ENCODE measurements around the gene KCNQ5.

Gene KCNQ5

DNA sequence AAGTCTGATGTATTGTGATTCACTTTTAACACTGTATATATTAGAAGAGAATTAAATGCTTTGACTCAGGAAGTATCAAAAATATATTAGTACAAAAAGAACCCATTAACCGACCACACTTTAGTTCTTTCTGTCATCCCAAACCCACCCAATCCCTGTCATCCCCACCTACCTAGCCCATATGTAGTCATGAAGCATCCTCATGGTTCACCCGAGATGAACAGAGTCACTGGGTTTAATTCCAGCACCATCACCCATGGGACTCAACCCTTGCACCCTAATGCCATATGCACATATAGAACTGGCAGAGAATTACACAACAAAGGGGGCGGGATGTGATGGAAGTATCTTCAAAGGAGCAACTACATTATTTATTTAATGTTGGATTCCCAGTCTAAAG lies 462.0 kb downstream of the KCNQ5 start:
- H4K20me1 ChIP-seq (ENCODE audit: insufficient read depth, low read length): no peaks in the 10 kb centered on the region
- H3K4me2 ChIP-seq (ENCODE audit: low read length): no peak overlapping the region
- no peak for TF ChIP-seq EZH2phosphoT487 (IDR thresholded peaks at IDR 0.05; ENCODE audit: low read depth)
- TF ChIP-seq, protein P1, sequence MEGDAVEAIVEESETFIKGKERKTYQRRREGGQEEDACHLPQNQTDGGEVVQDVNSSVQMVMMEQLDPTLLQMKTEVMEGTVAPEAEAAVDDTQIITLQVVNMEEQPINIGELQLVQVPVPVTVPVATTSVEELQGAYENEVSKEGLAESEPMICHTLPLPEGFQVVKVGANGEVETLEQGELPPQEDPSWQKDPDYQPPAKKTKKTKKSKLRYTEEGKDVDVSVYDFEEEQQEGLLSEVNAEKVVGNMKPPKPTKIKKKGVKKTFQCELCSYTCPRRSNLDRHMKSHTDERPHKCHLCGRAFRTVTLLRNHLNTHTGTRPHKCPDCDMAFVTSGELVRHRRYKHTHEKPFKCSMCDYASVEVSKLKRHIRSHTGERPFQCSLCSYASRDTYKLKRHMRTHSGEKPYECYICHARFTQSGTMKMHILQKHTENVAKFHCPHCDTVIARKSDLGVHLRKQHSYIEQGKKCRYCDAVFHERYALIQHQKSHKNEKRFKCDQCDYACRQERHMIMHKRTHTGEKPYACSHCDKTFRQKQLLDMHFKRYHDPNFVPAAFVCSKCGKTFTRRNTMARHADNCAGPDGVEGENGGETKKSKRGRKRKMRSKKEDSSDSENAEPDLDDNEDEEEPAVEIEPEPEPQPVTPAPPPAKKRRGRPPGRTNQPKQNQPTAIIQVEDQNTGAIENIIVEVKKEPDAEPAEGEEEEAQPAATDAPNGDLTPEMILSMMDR (IDR thresholded peaks at IDR 0.05; ENCODE audit: low read depth, low read length): no peak
- H3K4me3 ChIP-seq (ENCODE audit: low read length): no peak overlapping the region
- H3K9ac ChIP-seq (ENCODE audit: low read length): no peak overlapping the region
- no peaks in the 10 kb centered on the region for H3K27me3 ChIP-seq (ENCODE audit: low read depth, low read length)
- no peak overlapping the region for H3K27ac ChIP-seq (ENCODE audit: low read length)
- H3K36me3 ChIP-seq (replicated peaks; ENCODE audit: low read depth, low read length): no peaks in the 10 kb centered on the region
- H3K79me2 ChIP-seq (ENCODE audit: low read length): no peaks in the 10 kb centered on the region
- H3K9me3 ChIP-seq (ENCODE audit: insufficient read depth, low read length): no peaks in the 10 kb centered on the region
- no peak overlapping the region for H2AFZ ChIP-seq (ENCODE audit: low read depth, low read length)
- H3K4me1 ChIP-seq (ENCODE audit: low read length): peaks cover 4% of the 10 kb centered on the region

- Histone ChIP-seq H3K79me2 (ENCODE audit: low read length) (no peaks in the 10 kb centered on the region), H3K4me2 (ENCODE audit: low read length) (no peak overlapping the region), H3K4me3 (ENCODE audit: low read length) (no peak overlapping the region), H4K20me1 (ENCODE audit: insufficient read depth, low read length) (no peaks in the 10 kb centered on the region), H3K9me3 (ENCODE audit: insufficient read depth, low read length) (no peaks in the 10 kb centered on the region), H3K9ac (ENCODE audit: low read length) (no peak overlapping the region), H2AFZ (ENCODE audit: low read depth, low read length) (no peak overlapping the region), H3K36me3 (replicated peaks; ENCODE audit: low read depth, low read length) (no peaks in the 10 kb centered on the region), H3K27me3 (ENCODE audit: low read depth, low read length) (no peaks in the 10 kb centered on the region), H3K27ac (ENCODE audit: low read length) (no peak overlapping the region), H3K4me1 (ENCODE audit: low read length) (no peaks in the 10 kb centered on the region)
- no peak for TF ChIP-seq EZH2phosphoT487 (IDR thresholded peaks at IDR 0.05; ENCODE audit: low read depth)
- TF ChIP-seq, protein P1 (IDR thresholded peaks at IDR 0.05; ENCODE audit: low read depth, low read length): no peak
These were observed 463.6 kb downstream of the KCNQ5 start for GRCh38 chr6:73085443-73085871.

DNA sequence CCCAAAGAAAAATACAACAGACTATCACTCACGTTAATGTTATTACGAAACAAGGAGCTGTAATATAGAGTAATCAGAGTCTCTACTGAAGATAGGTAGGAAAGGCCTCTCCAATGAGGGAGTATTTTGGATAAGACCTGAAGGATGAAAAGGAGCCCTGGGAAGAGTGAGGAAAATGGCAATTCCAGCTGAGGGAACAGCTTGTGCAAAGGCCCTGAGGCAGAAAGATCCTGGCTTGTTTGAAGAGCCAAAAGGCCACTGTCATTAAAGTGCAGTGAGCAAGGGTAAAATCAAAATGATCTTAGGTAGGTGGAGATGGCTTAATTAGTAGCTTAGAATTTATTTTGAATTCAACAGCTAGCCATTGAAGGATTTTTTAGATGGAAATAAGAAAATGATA lies 464.9 kb downstream of the KCNQ5 start:
- Histone ChIP-seq H2AFZ (ENCODE audit: low read depth, low read length) (no peak overlapping the region), H3K4me1 (ENCODE audit: low read length) (no peaks in the 10 kb centered on the region), H3K36me3 (replicated peaks; ENCODE audit: low read depth, low read length) (no peaks in the 10 kb centered on the region), H3K4me2 (ENCODE audit: low read length) (no peak overlapping the region), H3K9me3 (ENCODE audit: insufficient read depth, low read length) (no peaks in the 10 kb centered on the region), H3K27ac (ENCODE audit: low read length) (no peak overlapping the region), H3K4me3 (ENCODE audit: low read length) (no peak overlapping the region), H3K27me3 (ENCODE audit: low read depth, low read length) (no peaks in the 10 kb centered on the region), H4K20me1 (ENCODE audit: insufficient read depth, low read length) (no peaks in the 10 kb centered on the region), H3K79me2 (ENCODE audit: low read length) (no peaks in the 10 kb centered on the region), H3K9ac (ENCODE audit: low read length) (no peak overlapping the region)
- TF ChIP-seq, protein P1 (IDR thresholded peaks at IDR 0.05; ENCODE audit: low read depth, low read length): no peak
- TF ChIP-seq EZH2phosphoT487 (IDR thresholded peaks at IDR 0.05; ENCODE audit: low read depth): no peak

GRCh38 chr6:73088138-73088813 lies 466.4 kb downstream of the KCNQ5 start:
- Histone ChIP-seq H3K9ac (ENCODE audit: low read length) (no peak overlapping the region), H3K9me3 (ENCODE audit: insufficient read depth, low read length) (no peaks in the 10 kb centered on the region), H3K4me1 (ENCODE audit: low read length) (no peaks in the 10 kb centered on the region), H2AFZ (ENCODE audit: low read depth, low read length) (no peak overlapping the region), H3K27me3 (ENCODE audit: low read depth, low read length) (no peaks in the 10 kb centered on the region), H3K27ac (ENCODE audit: low read length) (no peak overlapping the region), H3K4me3 (ENCODE audit: low read length) (no peak overlapping the region), H3K36me3 (replicated peaks; ENCODE audit: low read depth, low read length) (no peaks in the 10 kb centered on the region), H3K79me2 (ENCODE audit: low read length) (no peaks in the 10 kb centered on the region), H4K20me1 (ENCODE audit: insufficient read depth, low read length) (no peaks in the 10 kb centered on the region), H3K4me2 (ENCODE audit: low read length) (no peak overlapping the region)
- TF ChIP-seq, protein P1 (IDR thresholded peaks at IDR 0.05; ENCODE audit: low read depth, low read length): no peak
- TF ChIP-seq EZH2phosphoT487 (IDR thresholded peaks at IDR 0.05; ENCODE audit: low read depth): no peak
